ENCODE results near the gene MNS1. TPM values are rescaled to one million over a fixed set of nuclear protein-coding genes. Genes with fewer than 3 reads are reported as not detected.
A peak's percentile ranks its signal among the peaks of the same experiment; 100 is the strongest.

The MNS1 gene
- total RNA-seq, 1 donor from 2014 or later: 1.9 TPM

- H3K9me3 Mint-ChIP-seq (ENCODE audit: unreplicated experiment): no peaks in the 10 kb centered on the region
- H3K27ac Mint-ChIP-seq (ENCODE audit: unreplicated experiment): no peak overlapping the region
- no peaks in the 10 kb centered on the region for H3K4me1 Mint-ChIP-seq (ENCODE audit: unreplicated experiment)
- no peak for TF ChIP-seq CTCF (IDR thresholded peaks at IDR 0.05; ENCODE audit: unreplicated experiment)
- DNase-seq (ENCODE audit: low spot score): no peak
- H3K36me3 Mint-ChIP-seq (ENCODE audit: low read depth, unreplicated experiment): no peaks in the 10 kb centered on the region
- H3K4me3 Mint-ChIP-seq (ENCODE audit: unreplicated experiment): no peak overlapping the region
- no peaks in the 10 kb centered on the region for H3K27me3 Mint-ChIP-seq (ENCODE audit: unreplicated experiment)
Observed at GRCh38 chr15:56390739-56391267, 74.1 kb downstream of the MNS1 start.

GRCh38 chr15:56385908-56386307 is 79.0 kb downstream of the MNS1 start:
- Mint-ChIP-seq H3K27me3 (ENCODE audit: unreplicated experiment) (peaks cover 3% of the 10 kb centered on the region), H3K4me3 (ENCODE audit: unreplicated experiment) (no peak overlapping the region), H3K4me1 (ENCODE audit: unreplicated experiment) (no peaks in the 10 kb centered on the region), H3K36me3 (ENCODE audit: low read depth, unreplicated experiment) (no peaks in the 10 kb centered on the region), H3K27ac (ENCODE audit: unreplicated experiment) (no peak overlapping the region), H3K9me3 (ENCODE audit: unreplicated experiment) (no peaks in the 10 kb centered on the region)
- TF ChIP-seq CTCF (IDR thresholded peaks at IDR 0.05; ENCODE audit: unreplicated experiment): no peak
- no peak for DNase-seq (ENCODE audit: low spot score)

GRCh38 chr15:56383010-56383409 is 81.9 kb downstream of the MNS1 start:
- Mint-ChIP-seq H3K27me3 (ENCODE audit: unreplicated experiment) (peaks cover 3% of the 10 kb centered on the region), H3K4me3 (ENCODE audit: unreplicated experiment) (no peak overlapping the region), H3K9me3 (ENCODE audit: unreplicated experiment) (no peaks in the 10 kb centered on the region), H3K36me3 (ENCODE audit: low read depth, unreplicated experiment) (no peaks in the 10 kb centered on the region), H3K27ac (ENCODE audit: unreplicated experiment) (peak overlapping the region; percentile 8), H3K4me1 (ENCODE audit: unreplicated experiment) (no peaks in the 10 kb centered on the region)
- DNase-seq (ENCODE audit: low spot score): no peak
- no peak for TF ChIP-seq CTCF (IDR thresholded peaks at IDR 0.05; ENCODE audit: unreplicated experiment)

Other genes with a start within 250 kb of the MNS1 start
- gene RFX7, start 221.3 kb downstream of the MNS1 start, total RNA-seq (ENCODE audit: unreplicated experiment): 37.7 TPM
- gene TEX9, start 99.7 kb downstream of the MNS1 start, total RNA-seq (ENCODE audit: unreplicated experiment): 12.8 TPM